ENCODE data around the gene H2BW2.
"Not testable (repeated sequence)": the region's sequence is repeated elsewhere in the genome, so short reads cannot be mapped to it uniquely, and the experiment has no call there.

Gene H2BW2

DNA sequence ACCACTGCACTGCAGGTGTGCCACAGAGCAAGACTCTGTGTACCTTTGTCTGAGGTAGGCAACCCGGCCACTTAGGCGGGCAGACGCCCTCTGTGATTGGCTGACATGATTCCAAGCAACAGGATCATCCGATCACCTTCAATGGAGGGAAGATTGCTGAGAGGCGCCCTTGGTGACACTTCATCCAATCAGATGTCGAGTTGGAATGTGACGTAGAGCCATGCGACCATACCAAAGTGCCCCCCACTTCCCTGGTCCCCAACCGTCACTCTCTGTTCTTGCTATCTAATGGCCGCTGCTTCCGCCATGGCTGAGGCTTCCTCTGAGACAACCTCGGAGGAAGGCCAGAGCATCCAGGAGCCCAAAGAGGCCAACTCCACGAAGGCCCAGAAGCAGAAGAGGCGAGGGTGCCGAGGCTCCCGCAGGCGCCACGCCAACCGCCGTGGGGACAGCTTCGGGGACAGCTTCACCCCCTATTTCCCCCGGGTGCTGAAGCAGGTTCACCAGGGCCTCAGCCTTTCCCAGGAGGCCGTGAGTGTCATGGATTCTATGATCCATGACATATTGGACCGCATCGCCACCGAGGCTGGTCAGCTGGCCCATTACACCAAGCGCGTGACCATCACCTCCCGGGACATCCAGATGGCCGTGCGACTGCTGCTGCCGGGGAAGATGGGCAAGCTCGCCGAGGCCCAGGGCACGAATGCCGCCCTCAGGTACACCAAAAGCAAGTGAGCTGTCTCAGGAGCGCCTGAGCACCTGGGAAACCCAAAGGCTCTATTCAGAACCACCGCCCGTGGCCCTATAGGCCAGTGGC is at the start of gene H2BW2:
H2BW2 (plus strand) TSS at position 268 of the 817 bp plus-strand sequence; CDS start at position 307, 39 bp downstream.
- no peak for DNase-seq (ENCODE audit: low spot score)

DNA sequence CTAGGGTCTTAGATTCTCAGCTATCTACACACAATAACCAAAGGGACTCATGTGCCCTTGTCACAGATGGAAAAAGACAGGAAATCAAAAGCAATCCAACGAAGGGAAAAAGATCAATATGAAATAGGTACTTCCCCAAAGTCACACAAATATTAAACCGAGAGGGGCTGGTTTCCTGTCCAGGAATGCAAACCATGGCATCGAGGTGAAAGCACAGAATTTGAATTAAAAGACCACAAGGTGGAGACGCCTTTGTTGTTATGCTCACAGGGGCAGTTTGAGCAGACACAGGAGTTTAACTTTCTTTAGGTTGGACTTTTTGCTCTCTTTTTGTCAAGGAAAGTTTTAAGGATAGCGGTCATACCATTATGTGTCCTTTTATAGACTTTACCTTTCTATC is 40.5 kb upstream of the H2BW2 start:
- no peak for DNase-seq (ENCODE audit: low spot score)

DNA sequence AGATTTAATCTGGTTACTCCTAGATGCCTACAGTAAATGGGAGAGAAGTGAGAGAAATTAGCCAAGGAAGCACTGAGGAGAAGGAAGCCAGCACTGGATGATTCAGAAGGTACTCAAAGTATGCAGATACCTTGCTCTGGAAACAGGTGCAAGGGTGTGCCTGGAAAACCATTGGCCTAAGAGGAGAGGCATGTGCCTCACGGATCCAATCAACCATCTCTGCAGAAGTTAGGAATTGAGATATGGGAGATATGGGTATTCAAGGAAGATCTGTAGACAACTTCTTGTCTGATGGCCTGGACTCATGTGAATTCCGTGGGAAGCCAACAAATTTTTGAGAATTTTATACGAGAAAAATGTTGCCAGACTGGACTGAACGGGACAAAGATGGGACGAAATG is 30.9 kb upstream of the H2BW2 start:
- DNase-seq (ENCODE audit: low spot score), result no peak

DNA sequence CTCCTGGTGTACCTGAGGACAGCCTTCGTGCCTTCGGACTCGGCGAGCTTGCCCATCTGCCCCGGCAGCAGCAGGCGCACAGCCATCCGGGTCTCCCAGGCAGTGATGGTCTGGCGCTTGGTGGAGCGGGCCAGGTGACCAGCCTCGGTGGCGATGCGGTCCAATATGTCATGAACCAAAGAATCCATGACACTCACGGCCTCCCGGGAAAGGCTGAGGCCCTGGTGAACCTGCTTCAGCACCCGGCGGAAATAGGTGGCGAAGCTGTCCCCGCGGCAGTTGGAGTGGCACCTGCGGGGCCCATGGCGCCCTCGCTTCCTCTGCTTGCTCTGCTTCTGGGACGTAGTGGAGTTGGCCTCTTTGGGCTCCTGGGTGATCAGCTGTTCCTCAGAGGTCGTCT is 26.6 kb upstream of the H2BW2 start:
- DNase-seq (ENCODE audit: low spot score), result no peak

DNA sequence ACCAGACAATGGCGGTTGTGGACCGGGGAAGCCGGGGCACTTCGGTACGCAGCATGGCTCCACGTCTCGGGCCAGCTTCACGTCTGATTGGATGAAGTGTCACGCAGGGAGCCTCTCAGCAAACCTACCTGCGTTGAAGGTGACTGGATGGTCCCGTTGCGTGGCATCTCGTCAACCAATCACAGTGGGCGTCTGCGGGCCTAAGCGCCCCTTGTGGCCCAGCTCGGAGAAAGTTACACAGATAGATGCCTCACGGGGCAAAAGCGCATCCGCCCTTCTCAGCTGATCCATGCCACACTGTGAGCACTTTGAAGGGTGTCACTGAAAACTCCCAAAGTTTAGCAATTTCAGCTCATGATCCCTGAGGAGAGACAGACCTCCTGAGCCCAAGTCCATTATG is 26.1 kb upstream of the H2BW2 start, which contains the start of gene H2BW1:
H2BW1 (minus strand) TSS at position 103 of the 400 bp plus-strand sequence. CDS start 132 bp downstream, outside the sequence.
- DNase-seq (ENCODE audit: low spot score), result no peak

DNA sequence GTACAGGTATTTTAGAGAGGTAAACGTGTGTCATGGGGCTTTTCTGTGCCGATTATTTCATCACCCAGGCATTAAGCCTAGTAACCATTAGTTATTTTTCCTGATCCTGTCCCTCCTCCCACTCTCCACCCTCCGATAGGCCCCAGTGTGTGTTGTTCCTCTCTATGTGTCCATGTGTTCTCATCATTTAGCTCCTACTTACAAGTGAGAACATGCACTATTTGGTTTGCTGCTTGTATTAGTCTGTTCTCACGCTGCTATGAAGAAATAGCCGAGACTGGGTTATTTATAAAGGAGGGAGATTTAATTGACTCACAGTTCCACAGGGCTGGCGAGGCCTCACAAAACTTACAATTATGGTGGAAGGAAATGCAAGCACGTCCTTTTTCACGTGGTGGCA is 24.2 kb upstream of the H2BW2 start:
- DNase-seq (ENCODE audit: low spot score), result not testable (repeated sequence)

DNA sequence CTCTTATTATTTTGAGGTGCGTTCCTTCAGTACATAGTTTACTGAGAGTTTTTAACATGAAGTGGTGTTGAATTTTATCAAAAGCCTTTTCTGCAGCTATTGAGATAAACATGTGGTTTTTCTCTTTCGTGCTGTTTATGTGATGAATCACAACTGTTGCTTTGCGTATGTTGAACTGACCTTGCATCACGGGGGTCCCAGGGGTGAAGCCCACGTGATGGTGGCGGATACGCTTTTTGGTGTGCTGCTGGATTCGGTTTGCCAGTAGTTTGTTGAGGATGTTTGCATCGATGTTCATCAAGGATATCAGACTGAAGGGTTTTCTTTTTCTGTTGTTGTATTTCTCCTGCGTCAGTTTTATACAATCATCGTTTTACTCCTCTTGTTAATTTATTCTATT is 21.6 kb upstream of the H2BW2 start:
- DNase-seq (ENCODE audit: low spot score), result no peak

DNA sequence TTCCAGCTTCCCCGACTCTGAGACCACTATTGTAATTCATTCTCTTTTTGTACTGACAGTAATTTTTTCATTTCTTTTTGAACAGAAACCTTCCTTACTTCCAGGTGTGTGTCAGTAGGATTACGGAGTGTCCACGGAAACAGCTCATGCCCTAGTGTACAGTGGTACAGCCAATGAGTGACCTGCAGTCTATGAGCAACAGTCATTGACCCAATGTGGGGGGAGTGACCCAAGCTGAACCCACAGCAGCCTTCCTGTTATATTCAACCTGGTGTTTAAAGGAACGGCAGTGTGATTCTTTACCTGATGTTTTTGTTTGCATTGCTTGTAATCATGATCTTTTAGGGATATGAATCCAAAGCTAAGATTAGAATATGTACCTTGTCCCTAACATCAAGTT is 1.2 kb downstream of the H2BW2 start:
- no peak for DNase-seq (ENCODE audit: low spot score)

DNA sequence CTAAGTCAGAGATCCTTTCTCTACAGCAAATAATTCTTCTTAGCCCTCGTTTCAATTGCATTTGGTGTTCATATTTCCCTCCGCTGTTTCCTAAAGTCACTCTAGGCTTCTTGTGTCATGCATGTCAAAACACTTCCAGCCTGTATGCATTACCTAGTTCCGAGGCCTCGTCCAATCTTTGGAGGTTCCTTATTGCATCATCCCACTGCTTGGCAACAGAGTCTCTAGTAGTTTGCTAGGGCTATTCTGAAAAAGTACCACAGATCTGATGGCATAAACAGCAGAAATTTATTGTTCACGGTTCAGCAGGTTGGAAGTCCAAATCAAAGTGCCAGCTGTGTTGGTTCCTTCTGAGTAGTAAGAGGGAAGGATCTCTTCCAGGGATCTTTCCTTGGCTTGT is 5.9 kb downstream of the H2BW2 start:
- no peak for DNase-seq (ENCODE audit: low spot score)

DNA sequence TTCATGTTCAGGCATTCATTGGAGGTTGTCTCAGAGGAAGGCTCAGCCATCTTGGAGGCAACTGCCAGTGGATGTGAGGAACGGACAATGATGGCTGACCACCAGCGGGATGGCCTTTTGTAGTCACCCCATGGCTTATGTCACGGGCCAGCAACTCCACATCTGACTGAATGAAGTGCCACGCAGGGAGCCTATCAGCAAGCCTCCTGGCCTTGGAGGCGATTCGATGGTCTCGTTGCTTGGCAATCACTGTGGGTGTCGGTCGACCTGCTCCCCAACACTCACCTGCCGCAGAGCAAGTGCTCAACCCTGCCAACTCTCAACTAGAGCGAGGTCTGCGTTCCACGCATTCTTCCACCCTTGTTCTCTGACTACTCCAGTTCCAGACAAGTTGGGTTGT is 7.4 kb downstream of the H2BW2 start:
- DNase-seq (ENCODE audit: low spot score), result no peak

DNA sequence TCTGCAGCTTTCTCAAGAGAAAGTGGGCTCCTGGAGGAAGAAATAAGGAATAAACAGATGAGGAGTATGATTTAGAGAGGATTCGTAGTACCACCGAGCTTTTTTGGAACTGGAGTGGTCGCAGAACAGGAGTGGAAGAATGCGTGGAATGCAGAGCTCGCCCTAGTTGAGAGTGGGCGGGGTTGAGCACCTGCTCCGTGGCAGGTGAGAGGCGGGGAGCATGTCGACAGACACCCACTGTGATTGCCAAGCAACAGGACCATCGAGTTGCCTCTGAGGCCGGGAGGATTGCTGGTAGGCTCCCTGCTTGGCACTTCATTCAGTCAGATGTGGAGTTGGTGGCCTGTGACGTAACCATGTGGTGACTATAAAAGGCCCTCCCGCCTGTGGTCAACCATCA is 15.2 kb downstream of the H2BW2 start:
- DNase-seq (ENCODE audit: low spot score), result not testable (repeated sequence)

DNA sequence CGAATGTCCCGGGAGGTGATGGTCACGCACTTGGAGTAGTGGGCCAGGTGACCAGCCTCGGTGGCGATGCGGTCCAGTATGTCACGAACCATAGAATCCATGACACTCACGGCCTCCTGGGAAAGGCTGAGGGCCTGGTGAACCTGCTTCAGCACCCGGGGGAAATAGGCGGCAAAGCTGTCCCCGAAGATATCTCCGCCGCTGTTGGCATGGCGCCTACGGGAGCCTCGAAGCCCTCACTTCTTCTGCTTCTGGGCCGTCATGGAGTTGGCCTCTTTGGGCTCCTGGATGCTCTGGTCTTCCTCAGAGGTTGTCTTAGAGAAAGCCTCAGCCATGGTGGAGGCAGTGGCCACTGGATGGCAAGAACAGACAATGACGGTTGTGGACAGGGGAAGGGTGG is 22.9 kb downstream of the H2BW2 start:
- DNase-seq (ENCODE audit: low spot score), result not testable (repeated sequence)

DNA sequence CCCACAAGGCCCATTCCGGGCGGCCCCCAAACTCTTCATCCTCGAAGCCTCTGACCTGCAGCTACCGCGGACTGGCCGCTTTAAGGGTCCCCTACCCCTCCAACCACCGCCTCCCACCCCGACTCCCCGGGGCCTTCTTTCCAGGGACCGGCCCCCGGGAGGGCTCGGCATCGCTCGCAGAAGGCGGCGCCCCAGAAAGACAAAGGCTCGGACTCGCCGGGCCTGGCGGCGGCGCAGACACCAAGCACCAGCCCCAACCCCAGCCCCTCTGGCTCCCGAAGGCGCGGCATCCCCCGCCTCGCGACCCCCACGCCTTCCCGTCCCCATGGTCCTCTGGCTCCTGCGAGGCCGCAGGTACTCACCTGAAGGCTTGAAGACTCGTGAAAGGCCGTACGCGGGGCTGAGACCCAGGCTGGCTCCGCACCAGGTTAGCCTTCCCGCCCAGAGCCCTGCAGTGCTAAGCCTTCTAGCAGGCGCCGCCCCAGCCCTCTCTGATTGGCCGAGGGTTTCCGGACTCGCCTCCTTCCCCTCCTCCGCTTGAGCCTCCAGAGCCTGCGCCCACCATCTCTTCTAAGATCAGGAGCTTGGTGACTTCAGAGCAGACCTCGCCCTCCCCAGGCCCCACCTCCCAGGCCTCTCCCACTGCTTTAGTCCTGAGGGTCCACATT is 36.2 kb downstream of the H2BW2 start, which contains the start of gene TMSB15C:
TMSB15C (minus strand) TSS at position 459 of the 668 bp plus-strand sequence.
- DNase-seq (ENCODE audit: low spot score), result not testable (repeated sequence)

DNA sequence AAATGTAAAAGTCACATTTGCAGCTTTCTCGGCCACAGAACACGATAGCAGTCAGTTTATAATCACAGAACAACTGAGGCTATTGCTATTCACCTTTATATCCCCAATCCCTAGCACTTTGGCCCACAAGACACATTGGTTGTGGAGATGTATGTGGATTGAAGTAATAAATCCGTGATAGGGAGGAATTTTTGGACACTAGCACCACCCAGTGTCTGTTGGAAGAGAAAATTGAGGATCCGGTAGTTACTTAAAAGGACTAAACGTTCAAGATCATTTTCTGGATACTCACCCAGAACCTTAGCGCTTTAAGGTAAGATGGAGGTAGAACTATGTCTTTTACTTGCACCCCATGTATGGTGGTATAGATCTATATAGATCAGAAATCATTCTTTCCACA is 38.1 kb downstream of the H2BW2 start:
- not testable (repeated sequence) for DNase-seq (ENCODE audit: low spot score)

DNA sequence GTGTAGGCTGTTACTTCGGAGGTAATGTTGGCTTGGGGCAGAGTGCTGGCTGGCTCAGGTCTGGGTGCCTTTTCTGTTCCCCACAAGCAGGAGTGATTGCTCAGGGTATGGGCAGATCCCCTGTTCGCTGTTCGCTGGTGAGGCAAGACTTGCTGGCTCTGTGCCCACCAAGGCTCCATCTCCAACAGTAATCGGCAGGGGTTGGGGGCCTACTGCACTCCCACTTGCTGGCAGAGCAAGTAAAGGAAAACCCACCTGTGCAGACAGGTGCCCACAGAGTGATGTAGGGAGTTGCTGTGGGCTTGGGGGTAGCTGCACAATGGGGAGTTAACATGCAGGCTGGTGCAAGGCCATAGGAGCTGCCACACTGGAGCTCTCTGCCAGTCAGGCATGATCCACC is 44.3 kb downstream of the H2BW2 start:
- no peak for DNase-seq (ENCODE audit: low spot score)

DNA sequence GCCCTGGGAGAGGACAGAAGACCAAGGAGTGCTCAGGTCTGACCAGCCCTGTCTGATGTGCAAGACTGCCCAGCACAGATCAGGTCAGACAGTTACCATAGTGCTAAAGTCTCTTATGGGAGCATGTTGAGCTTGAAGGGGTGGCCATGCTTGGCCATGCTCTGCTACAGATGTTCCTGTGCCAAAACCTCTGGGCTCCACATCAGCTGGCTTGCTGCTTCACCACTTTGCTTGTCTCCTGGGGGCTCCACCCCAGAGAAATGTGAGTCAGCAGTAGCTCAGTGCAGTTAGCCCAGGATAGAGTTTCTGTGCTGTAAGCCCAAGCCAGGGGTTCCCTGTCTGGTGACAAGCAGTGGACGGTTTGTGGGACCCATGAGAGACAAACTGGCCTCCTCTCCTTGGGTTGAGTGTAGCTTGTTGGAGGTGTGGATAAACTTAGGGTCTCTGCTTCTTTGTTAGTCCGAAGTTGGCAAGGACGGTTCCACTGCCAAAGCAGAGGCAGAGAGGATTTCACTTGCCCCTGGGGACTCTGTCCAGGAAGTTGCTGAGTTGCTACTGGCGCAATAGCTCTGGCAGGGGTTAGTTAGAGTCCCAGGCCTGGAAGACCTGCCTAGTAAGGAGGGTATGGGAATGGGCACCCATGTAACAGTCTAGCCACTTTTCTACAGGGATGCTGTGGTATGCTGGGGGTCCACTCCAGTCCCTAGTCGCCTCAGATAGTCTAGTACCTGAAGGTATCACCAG is 45.0 kb downstream of the H2BW2 start:
- DNase-seq (ENCODE audit: low spot score), result no peak

DNA sequence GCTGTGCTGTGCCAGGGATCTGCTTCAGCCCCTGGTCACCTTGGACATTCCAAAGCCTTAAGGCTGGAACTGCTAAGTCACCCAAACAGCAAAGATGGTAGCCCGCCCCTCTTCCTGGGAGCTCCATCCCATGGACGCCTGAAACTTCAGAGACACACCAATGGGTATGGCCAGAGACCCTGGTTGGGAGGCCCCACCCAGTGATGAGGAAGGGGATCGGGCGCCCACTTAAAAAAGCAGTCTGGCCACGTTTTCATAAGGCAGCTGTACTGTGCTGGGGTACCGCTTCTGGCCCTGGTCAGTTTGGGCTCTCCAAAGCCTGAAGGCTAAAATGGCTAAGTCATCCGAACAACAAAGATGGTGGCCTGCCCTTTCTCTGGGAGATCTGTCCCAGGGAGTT is 45.7 kb downstream of the H2BW2 start:
- no peak for DNase-seq (ENCODE audit: low spot score)

DNA sequence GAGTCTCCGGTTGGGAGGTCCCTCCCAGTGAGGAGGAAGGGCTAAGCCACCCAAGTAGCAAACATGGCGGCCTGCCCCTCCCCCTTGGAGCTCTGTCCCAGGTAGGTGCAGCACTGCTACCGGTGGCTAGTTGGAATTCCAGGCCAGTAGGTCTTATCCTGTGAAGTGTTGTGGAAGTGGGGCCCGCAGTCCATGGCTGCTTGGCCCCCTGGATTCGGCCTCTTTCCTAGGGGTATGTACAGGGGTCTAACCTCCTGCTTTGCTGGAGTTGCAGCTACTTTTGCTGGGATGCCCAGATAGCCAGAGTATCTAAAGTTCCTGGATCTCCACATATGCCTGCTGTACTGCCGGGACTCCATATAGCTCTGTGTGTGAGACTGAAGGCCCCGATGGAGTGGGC is 46.2 kb downstream of the H2BW2 start:
- no peak for DNase-seq (ENCODE audit: low spot score)
